NB4 (cell line): ENCODE measurements around the gene ASCL4.

ENCODE experiments used
- DNase-seq: peaks from one replicate; pipeline ENCODE4 v3.0.0; 2010; ENCODE audit warnings: low read depth
- H3K4me3 ChIP-seq: one replicate; pipeline ENCODE4 v1.5.1; 2011; ENCODE audit warnings: mild to moderate bottlenecking, low read depth, low read length, moderate library complexity
- CTCF ChIP-seq: IDR thresholded peaks from one replicate; pipeline ENCODE4 v1.5.1; 2012; ENCODE audit warnings: low read depth, low read length
- MYC ChIP-seq: IDR thresholded peaks from 2 replicates; pipeline ENCODE4 v1.6.1; 2011; ENCODE audit warnings: low read depth, low read length
- POLR2A ChIP-seq: IDR thresholded peaks from 2 replicates; pipeline ENCODE4 v1.6.1; 2011; ENCODE audit warnings: mild to moderate bottlenecking; ENCODE audit not compliant: insufficient read length; ENCODE audit errors: extremely low read depth
- TF ChIP-seq, protein P1 (sequence below): IDR thresholded peaks from 2 replicates; pipeline ENCODE4 v1.6.1; 2011; ENCODE audit warnings: low read depth, low read length

The ASCL4 gene

GRCh38 chr12:107798580-107798979 is 24.1 kb downstream of the ASCL4 start:
- no peak overlapping the region for H3K4me3 ChIP-seq
- TF ChIP-seq CTCF (no peak), POLR2A (no peak), MYC (no peak)
- TF ChIP-seq, protein P1, sequence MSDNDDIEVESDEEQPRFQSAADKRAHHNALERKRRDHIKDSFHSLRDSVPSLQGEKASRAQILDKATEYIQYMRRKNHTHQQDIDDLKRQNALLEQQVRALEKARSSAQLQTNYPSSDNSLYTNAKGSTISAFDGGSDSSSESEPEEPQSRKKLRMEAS = no peak
- no peak for DNase-seq

DNA sequence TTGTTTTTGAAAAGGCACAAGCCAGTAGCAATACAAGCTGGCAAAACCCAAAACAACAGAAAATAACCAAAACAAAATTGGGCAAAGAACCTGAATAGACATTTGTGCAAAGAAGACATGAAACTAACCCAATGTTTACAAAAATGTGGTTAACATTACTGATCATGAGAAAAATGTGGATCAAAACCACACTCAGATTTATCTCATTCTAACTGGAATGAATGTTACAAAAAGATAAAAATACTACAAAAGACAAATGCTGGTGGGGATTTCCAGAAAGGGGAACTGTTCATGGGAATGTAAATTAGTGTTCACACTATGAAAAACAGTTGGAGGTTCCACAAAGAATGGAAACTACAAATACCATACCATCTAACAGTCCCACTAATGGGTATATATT is 26.6 kb downstream of the ASCL4 start:
- no peak for DNase-seq
- TF ChIP-seq, protein P1 = no peak
- TF ChIP-seq CTCF (no peak), MYC (no peak), POLR2A (no peak)
- H3K4me3 ChIP-seq = no peak overlapping the region

GRCh38 chr12:107803092-107803491 is 28.6 kb downstream of the ASCL4 start:
- TF ChIP-seq POLR2A = no peak
- TF ChIP-seq CTCF = no peak
- TF ChIP-seq MYC = no peak
- TF ChIP-seq, protein P1 = no peak
- DNase-seq = no peak
- H3K4me3 ChIP-seq = no peak overlapping the region

GRCh38 chr12:107805488-107806180 is 31.1 kb downstream of the ASCL4 start:
- TF ChIP-seq POLR2A (no peak), MYC (no peak), CTCF (no peak)
- TF ChIP-seq, protein P1 = no peak
- no peak for DNase-seq
- no peak overlapping the region for H3K4me3 ChIP-seq

DNA sequence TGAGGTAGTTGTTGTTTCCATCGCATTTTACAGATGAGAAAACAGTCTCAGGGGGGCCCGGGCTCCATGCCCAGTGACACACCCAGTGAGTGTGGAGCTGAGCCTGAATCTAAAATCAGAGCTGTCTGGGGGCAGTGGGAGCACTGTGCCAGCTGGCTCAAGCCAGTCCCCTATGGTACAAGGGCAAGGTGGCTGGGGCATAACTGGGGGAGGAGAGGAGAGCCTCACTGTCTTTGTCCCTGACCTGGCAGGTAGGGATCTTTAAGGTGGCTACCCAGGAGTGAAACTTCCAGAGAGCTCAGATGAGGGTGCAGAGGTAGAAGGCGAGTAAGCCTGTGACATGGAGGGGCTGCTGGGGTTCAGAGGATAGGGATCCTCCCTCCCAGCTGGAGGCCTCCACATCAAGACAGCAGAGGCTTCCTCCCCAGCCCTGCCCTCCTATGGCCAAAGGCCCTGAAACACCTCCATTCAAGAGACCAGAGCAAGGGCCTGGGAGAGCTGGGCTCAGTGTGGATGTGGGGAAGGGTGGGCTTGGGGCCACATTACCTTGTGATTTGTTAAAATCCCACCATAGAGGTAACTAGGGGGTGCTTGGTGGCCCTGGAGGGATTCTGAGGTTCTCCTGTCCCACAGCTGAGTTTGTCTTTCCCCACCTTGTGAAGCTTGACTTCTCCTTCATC is 33.1 kb downstream of the ASCL4 start:
- H3K4me3 ChIP-seq = no peak overlapping the region
- no peak for DNase-seq
- TF ChIP-seq POLR2A (no peak), CTCF (no peak), MYC (no peak)
- TF ChIP-seq, protein P1 = no peak
